GM21528 (cell line): ENCODE measurements around the gene SOSTDC1.
"Not testable (repeated sequence)": the region's sequence is repeated elsewhere in the genome, so short reads cannot be mapped to it uniquely, and the experiment has no call there.

ENCODE experiments used
- ATAC-seq: cut with Tn5 transposase; IDR thresholded peaks from one replicate; pipeline ENCODE4 v1.9.1; 2021; ENCODE audit warnings: mild to moderate bottlenecking, moderate library complexity; ENCODE audit not compliant: unreplicated experiment, low FRiP score

Gene SOSTDC1

DNA sequence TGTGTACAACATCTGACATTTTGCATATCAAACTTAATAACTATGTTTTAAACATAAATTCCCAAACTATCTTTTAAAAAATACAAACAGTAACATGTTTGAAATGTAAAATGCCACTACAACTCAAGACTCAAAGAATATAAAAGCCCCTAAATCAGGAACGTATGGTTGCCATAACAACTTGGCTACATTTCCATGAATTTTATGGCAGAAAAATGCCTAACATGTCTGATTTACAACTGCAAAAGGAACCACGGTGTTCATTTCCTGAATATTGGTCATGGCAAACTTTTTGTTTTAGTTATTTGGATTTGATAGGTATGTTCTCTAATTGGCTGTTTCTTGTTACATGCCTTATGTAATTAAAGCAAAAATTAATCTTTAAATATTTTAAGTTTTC is 2.0 kb downstream of the SOSTDC1 start:
- ATAC-seq: no peak

DNA sequence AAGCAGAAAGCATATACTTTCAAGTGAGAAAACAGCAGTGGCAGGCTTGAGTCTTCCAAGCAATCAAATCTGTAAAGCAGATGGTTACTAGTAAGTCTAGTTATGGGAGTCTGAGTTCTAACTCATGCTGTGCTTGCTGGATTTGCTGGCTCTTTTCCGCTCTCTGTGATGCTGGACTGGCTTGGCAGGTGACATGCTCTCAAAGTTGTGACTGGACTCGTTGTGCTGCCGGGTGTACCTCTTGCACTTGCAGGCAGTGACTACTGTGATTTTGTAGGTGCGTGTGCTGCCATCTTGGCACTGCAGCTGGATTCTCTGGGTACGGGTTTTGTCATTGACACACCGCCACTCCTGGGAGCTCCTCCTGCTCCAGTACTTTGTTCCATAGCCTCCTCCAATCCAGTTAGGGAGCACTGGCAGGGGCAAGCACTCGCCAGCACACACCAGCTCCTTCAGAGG is 3.1 kb downstream of the SOSTDC1 start:
- ATAC-seq: no peak

DNA sequence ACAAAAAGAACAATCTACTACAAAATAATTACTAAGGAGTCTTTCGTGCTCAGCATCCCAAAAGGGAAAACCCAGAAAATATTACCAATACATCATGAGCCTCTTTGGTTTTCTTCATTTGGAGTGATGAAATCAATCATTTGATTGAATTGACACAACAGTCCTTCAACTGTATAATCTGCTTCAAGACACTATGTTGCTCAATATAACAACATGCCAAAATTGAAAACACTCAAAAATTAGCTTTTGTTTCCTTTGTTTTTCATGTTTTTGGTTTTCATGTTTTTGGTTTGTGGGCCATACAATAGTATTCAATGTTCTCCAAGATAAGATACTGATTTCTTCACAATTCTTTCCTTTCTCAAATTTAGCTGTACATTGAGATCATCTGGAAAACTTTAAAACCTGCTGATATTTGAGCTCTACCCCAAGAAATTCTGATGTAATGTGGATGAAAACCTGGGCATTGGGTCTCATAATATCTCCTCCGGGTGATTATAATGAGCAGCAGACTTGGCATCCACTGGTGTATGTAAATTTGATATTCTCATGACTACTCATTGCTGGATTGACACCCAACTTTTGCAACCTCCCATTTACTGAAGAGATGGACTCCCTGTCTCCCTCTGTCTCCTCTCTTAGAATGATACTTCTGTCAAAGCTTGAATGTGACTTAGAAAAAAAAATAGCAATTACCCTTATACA is 4.6 kb downstream of the SOSTDC1 start:
- ATAC-seq: no peak

DNA sequence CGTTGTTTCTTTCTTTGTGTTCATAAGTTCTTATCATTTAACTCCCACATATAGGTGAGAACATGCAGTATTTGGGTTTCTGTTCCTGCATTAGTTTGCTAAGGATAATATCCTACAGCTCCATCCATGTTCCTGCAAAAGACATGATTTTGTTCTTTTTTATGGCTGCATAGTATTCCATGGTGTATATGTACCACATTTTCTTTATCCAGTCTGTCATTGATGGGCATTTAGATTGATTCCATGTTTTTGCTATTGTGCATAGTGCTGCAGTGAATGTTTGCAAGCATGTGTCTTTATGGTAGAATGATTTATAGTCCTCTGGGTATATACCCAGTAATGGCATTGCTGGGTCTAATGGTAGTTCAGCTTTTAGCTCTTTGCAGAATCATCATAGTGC is 9.2 kb downstream of the SOSTDC1 start:
- ATAC-seq: not testable (repeated sequence)

DNA sequence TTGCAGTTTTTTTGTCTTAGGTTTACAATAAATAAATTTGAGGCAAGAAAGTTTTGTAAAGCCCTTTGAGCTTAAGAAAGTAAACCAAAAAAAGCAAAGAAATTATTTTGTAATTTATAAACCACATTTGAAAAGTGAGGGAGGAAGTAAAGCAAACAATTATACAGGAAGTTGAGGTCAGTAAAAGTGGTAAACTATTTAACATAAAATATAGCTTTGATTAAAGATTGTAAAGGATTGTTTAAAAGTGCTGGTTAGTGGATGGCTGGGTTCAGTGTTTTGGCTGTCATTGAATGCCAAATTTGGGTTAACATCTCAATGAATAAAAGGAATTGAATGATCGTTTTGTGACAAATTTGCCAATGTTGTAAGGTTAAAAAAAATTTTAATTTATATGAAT is 9.9 kb downstream of the SOSTDC1 start:
- ATAC-seq: no peak

DNA sequence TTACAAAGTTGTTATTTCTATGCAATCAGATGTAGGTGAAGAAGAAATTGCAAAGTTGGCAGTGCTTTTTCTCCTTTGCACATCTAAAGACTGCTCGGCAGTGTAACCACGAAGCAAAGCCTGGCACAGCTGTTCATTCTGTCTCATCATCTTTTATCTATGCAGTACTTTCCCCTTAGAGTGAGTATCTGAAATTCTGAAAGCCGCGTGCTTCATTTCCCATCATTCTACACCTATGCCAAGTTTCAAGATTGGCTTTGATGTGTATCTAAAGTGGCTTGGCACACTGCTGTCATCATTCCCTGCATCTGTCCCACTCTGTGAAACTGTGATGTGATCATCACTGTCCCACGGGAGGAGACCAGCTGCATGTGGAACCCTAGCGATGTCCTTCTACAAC is 15.2 kb downstream of the SOSTDC1 start:
- ATAC-seq: no peak

DNA sequence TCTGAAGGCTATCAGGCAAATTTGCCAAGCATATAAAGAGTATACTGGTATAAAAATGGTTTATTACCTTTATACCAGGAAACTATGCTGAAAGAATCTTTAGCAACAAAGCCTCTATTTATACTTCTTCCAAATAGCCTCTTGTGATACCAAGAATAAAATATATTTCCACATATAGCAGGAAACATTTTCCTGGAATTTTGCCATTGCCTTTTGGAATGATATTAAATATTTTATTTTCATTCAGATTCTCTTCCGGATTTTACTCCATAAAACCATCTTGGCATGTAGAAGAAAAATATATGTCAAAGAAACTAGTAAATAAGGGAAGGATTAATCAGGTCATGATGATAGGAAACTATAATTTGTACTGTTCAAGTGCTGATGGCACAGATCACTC is 17.7 kb downstream of the SOSTDC1 start:
- ATAC-seq: no peak

DNA sequence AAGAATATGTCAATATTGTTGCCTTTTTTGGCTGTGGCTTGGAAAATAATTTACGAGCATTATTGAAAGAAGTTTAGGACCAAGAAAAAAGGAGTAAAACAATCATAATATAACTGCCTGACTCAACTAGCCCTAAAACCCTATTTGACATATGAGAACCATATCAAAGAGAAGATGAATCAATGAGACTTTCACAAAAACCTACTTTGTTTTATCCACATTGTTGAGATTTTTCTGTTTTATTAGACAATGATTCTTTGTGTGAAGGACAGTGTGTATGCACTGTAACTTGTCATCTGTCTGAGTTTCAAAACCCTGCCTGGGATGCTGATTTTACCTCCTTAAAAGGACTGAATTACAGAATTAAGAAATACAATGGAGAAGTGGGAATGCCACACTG is 19.0 kb downstream of the SOSTDC1 start:
- ATAC-seq: no peak

DNA sequence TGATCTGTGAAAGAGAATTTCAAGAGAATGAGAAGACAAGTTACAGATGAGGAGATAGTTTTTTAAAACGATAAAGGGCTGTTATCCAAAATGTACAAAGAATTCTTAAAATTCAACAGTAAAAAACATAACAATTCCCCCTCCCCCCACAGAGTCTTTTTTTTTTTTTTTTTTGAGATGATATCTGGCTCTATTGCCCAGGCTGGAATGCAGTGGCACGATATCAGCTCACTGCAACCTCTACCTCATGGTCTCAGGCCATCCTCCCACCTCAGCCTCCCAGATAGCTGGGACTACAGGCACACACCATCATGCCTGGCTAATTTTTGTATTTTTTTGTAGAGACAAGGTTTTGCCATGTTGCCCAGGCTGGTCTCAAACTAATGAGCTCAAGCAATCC is 21.7 kb downstream of the SOSTDC1 start:
- not testable (repeated sequence) for ATAC-seq

DNA sequence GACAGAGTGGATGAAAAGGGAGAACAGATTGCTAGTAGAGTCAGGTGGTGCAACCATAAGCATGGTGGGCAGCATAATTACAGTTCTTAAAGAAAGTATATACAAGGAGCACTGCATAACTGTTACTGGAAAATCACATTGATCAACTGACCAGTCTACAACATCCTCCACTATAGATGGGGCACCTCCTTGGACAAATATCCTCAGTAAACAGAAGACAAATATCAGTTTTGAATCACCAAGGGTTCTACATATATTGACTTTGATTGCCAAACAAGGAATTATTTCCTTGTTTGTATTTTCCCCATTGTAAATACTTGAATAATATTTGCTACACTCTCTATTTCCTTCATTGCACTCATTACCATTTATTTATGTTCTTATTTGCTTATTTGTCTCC is 26.6 kb downstream of the SOSTDC1 start:
- ATAC-seq: no peak

DNA sequence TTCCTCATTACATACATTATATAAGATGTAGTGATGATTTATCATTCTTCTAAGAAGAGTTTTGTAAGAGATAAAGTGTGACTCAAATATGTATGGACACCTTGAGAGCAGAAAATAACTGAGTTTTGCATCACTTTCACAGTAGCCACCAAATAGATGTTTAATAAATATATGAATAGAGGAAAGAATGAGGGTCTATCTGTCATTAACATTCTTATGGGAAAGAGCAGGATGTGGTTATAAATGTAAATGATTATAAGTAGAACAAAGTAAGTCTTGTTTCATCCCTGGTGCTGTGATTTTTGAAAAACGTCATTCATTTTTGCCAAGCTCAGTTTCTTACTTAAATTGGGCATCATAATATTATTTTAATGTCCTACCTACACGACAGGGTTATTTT is 29.2 kb downstream of the SOSTDC1 start:
- ATAC-seq: no peak

DNA sequence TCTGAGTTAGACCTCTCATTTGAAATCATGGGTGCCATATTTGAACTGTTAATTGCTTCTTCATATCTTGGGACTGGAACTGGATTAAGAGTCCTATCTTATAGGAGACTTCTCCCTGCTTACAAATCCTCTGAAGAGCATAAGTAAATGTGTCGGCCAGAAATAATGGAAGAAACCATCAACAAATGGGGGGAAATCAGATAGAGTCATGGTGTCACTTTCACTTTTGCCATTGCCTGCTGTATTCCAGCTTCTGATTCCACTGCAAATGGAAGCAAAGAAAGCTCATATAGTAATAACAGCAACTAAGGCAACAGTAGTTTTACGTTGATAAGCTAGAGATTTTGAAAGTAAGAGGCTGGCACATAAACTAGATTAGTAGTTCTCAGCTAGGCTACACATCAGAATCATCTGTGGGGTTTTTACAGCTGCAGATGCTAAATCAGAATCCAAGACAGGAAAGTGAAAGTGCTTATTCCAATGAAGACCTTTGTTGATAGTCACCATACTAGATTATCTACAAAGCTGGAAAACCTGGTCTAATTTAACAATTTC is 31.9 kb downstream of the SOSTDC1 start:
- ATAC-seq: no peak

DNA sequence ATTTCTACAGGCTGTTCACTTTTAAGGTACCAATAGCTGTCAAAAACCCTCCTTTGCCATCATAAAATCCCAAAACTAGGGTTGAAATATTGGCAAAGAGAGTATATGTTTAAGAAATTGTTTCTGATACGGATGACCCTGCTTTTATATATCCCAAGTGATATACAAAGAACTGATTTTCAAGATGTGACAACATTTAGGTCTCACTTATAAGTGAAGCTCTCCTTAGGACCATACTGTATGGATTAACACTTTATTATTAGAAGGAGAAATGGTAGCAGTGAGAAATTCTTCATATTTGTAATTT is 33.2 kb downstream of the SOSTDC1 start:
- ATAC-seq: no peak

DNA sequence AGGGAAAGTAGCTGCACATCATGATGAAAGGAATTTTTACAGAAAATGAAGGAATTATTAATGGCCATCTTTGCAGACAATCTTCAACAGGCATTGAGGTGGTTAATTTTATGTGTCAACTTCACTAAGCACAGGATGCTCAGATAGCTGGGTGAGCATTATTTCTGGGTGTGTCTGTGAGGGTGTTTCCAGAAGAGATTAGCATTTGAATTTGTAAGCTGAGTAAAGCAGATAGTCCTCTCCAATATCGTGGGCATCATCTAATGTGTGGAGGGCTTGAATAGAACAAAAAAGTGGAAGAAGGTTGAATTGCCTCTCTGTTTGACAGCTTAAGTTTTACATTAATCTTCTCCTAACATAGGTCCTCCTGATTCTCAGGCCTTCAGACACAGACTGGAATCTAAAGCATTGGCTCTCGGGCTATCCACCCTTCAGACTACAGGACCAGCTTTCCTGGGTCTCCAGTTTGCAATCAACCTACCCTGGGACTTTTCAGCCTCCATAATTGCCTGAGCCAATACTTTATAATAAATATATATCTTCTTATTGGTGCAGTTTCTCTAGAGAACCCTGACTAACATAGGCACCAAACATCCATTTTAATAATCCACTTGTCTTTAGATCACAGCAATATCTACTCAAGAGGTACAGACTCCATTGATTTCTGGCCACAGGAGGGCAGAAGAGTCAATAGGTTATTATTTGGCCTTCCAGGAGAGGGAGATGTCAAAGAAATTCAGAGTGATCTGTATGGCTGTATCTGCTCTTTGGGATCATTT is 33.7 kb downstream of the SOSTDC1 start:
- no peak for ATAC-seq

DNA sequence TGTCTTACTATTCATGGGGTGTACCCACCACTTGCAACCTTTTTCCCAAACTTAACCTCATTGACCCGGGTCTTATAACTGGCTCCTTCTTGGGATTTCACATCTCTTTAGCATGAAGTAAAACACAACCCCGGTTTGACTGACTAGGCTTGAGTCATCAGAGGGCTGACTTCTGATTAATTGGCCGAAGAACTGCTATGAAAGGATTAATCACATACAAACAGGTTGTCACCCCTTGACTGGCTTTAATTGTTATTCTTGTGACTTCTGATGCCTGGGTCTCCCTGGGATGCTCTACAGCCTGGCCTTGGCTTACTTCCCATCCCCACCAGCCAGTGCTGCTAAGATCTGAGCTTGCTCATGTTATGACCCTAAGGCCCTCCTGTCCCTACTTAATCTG is 35.4 kb downstream of the SOSTDC1 start:
- ATAC-seq: no peak

DNA sequence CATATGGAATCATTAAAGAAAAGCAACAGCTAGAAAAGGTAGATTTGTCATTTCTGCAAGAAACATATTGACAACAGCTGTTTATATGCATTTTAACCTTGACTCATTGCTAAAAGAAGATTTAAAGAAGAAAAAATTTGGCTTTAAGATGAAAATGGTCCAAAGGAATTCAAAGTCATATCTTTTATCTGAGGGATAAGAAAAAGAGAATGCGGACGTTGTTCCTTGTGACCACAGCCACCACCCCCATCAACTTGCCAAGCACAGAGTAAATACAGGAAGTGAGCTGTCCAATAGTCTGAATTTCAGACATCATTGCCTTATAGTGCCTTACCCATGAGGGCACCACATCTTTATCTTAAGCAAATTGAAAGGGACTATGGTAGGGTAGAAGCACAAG is 36.9 kb downstream of the SOSTDC1 start:
- ATAC-seq: no peak

DNA sequence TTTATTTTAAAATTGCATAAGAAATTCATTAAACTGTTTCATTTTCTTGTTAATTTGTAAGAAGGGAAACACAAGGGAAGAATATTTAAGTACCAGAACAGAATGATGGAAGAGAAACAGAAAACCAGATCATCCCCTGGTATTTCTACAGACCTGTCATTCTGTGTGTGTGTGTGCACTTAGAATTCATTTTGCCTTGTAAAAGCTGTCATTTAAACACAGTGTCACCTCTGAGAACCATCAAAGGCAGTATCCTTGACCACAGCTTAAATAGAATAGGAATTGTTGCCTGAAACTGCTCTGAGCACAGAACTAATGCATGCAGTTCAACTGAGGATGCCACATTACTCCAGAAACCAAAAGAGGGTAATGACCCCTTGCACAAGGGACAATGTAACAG is 37.4 kb downstream of the SOSTDC1 start:
- ATAC-seq: no peak

DNA sequence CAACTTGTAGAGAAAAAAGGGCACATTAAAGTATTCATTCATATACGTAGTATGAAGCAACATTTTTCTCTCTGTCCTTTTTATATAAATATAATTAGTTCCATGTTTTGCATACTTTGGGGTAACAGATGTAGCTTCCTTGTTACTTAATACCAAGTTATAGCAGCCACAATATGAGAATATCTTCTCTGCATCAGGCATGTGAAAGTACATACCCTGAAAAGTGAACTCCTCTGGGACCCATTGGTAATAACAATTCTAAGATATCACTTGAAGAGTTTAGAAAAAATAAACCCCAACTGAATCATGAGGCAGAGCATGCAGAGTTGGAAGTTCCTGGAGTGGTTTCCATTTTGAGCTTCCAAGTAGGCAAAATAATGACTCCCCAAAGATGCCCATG is 41.8 kb downstream of the SOSTDC1 start:
- ATAC-seq: no peak

DNA sequence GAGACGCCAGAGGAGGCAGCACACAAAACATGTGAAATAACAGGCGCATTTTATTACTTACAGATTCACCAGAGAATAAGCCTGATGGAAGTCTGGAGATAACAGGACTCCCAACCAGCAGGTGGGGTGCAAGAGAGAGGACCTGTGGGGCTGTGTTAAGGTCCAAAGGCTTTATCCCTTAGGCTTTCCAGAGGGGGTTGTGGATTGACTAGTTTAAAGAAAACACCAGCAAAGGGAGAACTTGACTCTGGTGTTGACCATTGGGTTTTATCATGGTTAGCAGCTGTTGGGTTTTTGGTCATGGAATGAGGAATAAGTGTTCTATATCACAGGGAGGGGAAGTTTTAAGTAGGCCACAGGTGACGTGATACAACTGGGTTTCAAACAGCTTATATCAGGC is 42.6 kb downstream of the SOSTDC1 start:
- ATAC-seq: no peak

DNA sequence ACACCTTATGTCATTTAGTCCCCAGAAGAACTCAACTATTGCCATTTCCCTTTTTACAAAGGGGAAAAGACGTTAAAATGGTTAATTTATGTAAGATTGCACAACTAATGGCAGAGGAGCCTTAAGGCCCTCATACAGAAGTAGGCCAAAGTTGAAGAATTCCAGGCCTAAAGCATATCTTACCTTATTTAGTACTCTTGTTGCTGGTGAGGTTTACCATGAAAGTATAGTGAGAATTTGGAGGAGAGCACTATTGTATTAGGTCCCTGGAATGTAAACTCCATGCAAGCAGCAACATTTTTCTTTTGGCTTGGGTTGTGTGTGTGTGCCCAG is 43.5 kb downstream of the SOSTDC1 start:
- ATAC-seq: no peak

DNA sequence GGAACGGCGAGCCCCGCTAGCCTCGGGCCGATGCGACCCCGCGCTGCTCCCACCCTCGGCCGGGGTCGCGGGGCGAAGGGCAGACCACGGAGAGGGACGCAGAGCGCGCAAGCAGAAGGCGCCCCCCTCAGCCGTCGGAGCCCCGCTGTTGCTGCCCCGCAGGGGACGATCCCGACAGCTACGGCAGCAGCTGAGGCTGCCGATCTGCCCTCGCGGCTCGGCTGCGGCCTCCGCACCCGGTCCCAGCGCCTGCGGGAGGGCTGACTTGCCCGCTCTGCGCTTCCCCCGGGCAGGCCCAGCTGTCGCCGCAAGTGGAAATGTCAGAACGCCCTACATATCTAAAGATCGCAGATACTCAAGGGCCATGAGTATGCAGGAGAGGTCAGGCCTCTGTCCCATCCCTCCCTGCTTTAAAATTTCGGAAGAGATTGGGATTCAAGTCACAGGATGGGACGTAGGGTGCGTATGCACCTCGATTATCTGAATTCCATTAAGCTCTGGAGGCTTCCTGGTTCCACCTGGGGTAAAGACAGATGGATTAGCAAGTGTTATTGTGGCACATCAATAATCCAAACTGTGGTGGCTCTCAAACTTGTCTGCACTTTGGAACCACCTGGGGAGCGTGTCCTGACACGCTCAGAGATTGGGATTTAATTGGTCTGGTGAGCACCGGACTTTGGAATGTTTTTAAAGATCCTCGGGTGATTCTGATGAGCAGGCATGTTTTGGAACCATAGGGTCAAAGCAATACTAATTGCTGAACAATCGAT is 44.0 kb downstream of the SOSTDC1 start, which contains the start of gene CRPPA:
CRPPA (minus strand) TSS at position 206 of the 770 bp plus-strand sequence. CDS start 216 bp downstream, outside the sequence.
- peak; percentile 36 for ATAC-seq
